ENCODE measurements around the gene RARG. TPM values are rescaled to one million over a fixed set of nuclear protein-coding genes. Genes with fewer than 3 reads are reported as not detected.
"Not testable (repeated sequence)": the region's sequence is repeated elsewhere in the genome, so short reads cannot be mapped to it uniquely, and the experiment has no call there.

The RARG gene
- total RNA-seq, 1 experiment from 2014 or later: 118 TPM

DNA sequence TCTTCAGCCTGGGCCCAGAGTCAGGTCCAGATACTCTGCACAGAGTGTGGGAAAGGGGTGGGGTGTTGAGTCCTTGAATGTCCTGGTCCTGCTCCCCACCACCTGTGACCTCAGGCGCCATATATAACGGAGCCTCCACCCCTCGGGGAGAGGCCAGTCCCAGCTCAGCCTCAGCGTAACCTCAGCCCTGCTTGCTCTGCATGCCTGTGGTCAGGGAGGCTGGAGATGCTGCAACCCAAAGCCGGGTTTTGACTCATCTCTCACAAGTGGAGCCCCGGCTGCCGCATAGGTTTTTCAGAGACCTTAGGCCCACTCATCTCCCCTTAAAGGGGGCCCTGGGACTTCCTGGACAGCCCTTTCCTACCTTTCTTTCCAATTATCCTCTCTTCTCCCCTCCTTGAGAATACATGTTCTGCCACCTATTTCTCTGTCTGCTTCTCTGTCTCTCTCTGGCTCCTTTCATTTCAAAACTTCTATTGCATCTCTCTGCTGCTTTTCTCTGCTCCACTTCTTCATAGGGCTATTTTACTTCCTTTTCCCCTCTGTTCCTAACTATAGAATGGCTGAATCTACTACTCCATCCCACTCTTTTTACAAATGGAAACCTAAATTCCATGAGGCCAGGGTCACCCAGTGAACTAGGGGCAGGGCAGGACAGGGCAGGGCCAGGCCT lies 26.1 kb downstream of the RARG start:
- no peak for TF ChIP-seq EZH2 (IDR thresholded peaks at IDR 0.05; ENCODE audit: low read depth)
- TF ChIP-seq, protein P1, sequence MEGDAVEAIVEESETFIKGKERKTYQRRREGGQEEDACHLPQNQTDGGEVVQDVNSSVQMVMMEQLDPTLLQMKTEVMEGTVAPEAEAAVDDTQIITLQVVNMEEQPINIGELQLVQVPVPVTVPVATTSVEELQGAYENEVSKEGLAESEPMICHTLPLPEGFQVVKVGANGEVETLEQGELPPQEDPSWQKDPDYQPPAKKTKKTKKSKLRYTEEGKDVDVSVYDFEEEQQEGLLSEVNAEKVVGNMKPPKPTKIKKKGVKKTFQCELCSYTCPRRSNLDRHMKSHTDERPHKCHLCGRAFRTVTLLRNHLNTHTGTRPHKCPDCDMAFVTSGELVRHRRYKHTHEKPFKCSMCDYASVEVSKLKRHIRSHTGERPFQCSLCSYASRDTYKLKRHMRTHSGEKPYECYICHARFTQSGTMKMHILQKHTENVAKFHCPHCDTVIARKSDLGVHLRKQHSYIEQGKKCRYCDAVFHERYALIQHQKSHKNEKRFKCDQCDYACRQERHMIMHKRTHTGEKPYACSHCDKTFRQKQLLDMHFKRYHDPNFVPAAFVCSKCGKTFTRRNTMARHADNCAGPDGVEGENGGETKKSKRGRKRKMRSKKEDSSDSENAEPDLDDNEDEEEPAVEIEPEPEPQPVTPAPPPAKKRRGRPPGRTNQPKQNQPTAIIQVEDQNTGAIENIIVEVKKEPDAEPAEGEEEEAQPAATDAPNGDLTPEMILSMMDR (conservative IDR thresholded peaks at IDR 0.05): no peak
- Histone ChIP-seq H3K4me3 (no peak overlapping the region), H3K9me2 (ENCODE audit: insufficient read depth) (0 out of 2 replicates have a peak, but pooled peaks cover 3% of the 10 kb centered on the region), H3K79me2 (ENCODE audit: low read depth) (no peaks in the 10 kb centered on the region), H4K20me1 (ENCODE audit: insufficient read depth) (no peaks in the 10 kb centered on the region), H3K4me1 (replicated peaks; ENCODE audit: insufficient read depth) (peaks cover 17% of the 10 kb centered on the region), H3K36me3 (ENCODE audit: low read depth) (0 out of 2 replicates have a peak, but pooled peaks cover 6% of the 10 kb centered on the region), H3K4me2 (peak overlapping the region; percentile 54), H2AFZ (no peak overlapping the region), H3K27me3 (ENCODE audit: insufficient read depth, low read depth) (no peaks in the 10 kb centered on the region), H3K27ac (peak overlapping the region; percentile 36; the same call in 1 of the 2 replicates), H3F3A (ENCODE audit: insufficient read depth, low read depth) (peaks cover 44% of the 10 kb centered on the region; the same call in 1 of the 2 replicates), H3K9me3 (ENCODE audit: insufficient read depth, low read depth) (no peaks in the 10 kb centered on the region)
- POLR2A ChIA-PET (ENCODE audit: unreplicated experiment): interaction anchor here (0.5 kb wide), 1 partner anchor 19 kb away, joined by 3 read pairs; no protein-coding TSS in a partner anchor
- peak; percentile 59 to 70 for DNase-seq
- CTCF ChIA-PET: no interaction called here
- no TSS peak for BruUV-seq (replicated peaks)
- intact Hi-C loops (cut with micrococcal nuclease; ENCODE audit: unreplicated experiment): loop anchor here (10.0 kb wide), 1 partner anchor 141 kb away; no protein-coding TSS in a partner anchor

GRCh38 chr12:53204351-53204750 lies 27.7 kb downstream of the RARG start:
- Histone ChIP-seq H4K20me1 (ENCODE audit: insufficient read depth) (no peaks in the 10 kb centered on the region), H2AFZ (no peak overlapping the region), H3K4me1 (replicated peaks; ENCODE audit: insufficient read depth) (peaks cover 17% of the 10 kb centered on the region), H3K36me3 (ENCODE audit: low read depth) (no peaks in the 10 kb centered on the region), H3K27me3 (ENCODE audit: insufficient read depth, low read depth) (no peaks in the 10 kb centered on the region), H3K9me2 (ENCODE audit: insufficient read depth) (0 out of 2 replicates have a peak, but pooled peaks cover 3% of the 10 kb centered on the region), H3K27ac (no peak overlapping the region), H3K79me2 (ENCODE audit: low read depth) (no peaks in the 10 kb centered on the region), H3K4me3 (no peak overlapping the region), H3K4me2 (no peak overlapping the region), H3K9me3 (ENCODE audit: insufficient read depth, low read depth) (no peaks in the 10 kb centered on the region), H3F3A (ENCODE audit: insufficient read depth, low read depth) (peaks cover 36% of the 10 kb centered on the region; the same call in 1 of the 2 replicates)
- BruUV-seq (replicated peaks): no TSS peak
- CTCF ChIA-PET: no interaction called here
- no peak for DNase-seq
- POLR2A ChIA-PET (ENCODE audit: unreplicated experiment): interaction anchor here (0.9 kb wide), 1 partner anchor 106 kb away, joined by 6 read pairs; no protein-coding TSS in a partner anchor
- TF ChIP-seq, protein P1 (conservative IDR thresholded peaks at IDR 0.05): no peak
- no peak for TF ChIP-seq EZH2 (IDR thresholded peaks at IDR 0.05; ENCODE audit: low read depth)
- intact Hi-C loops (cut with micrococcal nuclease; ENCODE audit: unreplicated experiment): loop anchor here (10.0 kb wide), 1 partner anchor 140 kb away; no protein-coding TSS in a partner anchor

- CTCF ChIA-PET; H3K9me3 ChIP-seq (ENCODE audit: insufficient read depth, low read depth); H3K4me3 ChIP-seq; H3K27me3 ChIP-seq (ENCODE audit: insufficient read depth, low read depth); DNase-seq; BruUV-seq (replicated peaks); H3K4me2 ChIP-seq; H3K27ac ChIP-seq; H3K79me2 ChIP-seq (ENCODE audit: low read depth); H4K20me1 ChIP-seq (ENCODE audit: insufficient read depth); H3K36me3 ChIP-seq (ENCODE audit: low read depth); H3K9me2 ChIP-seq (ENCODE audit: insufficient read depth); H2AFZ ChIP-seq: not testable (repeated sequence)
- Histone ChIP-seq H3K4me1 (replicated peaks; ENCODE audit: insufficient read depth) (peaks cover 17% of the 10 kb centered on the region), H3F3A (ENCODE audit: insufficient read depth, low read depth) (peaks cover 21% of the 10 kb centered on the region; the same call in 1 of the 2 replicates)
- POLR2A ChIA-PET (ENCODE audit: unreplicated experiment): interaction anchor here (0.7 kb wide), 1 partner anchor 119 kb away, joined by 3 read pairs; no protein-coding TSS in a partner anchor
- intact Hi-C loops (cut with micrococcal nuclease; ENCODE audit: unreplicated experiment): loop anchor here (10.0 kb wide), 1 partner anchor 138 kb away; no protein-coding TSS in a partner anchor
Measured at GRCh38 chr12:53202316-53202715, 29.7 kb downstream of the RARG start.
